HCT116 (cell line): ENCODE results near the gene MACF1. TPM values are rescaled to one million over a fixed set of nuclear protein-coding genes. Genes with fewer than 3 reads are reported as not detected.

Experiments used
- ATAC-seq: fragments of 200-7000 bp; cut with Tn5 transposase; 2 replicates; pipeline ENCODE4 v1.9.1; 2020; ENCODE audit warnings: mild to moderate bottlenecking, moderate library complexity
- BruUV-seq: library from RNA; stranded (reverse); fragments of 400-500 nt; replicated peaks from 2 replicates; lab custom pipeline; 2021; lab: Mats Ljungman, UMichigan
- CTCF ChIA-PET: fragments of 300-600 bp; sonication (Branson Sonifier 250); formaldehyde crosslinking; loops from one replicate; lab custom pipeline; 2021; ENCODE audit warnings: antibody characterized with exemption; lab: Charles Lee
- POLR2A ChIA-PET: fragments of 300-600, 350-600 bp; sonication (Branson Sonifier 250); formaldehyde crosslinking; loops from one replicate; lab custom pipeline; 2021; ENCODE audit warnings: antibody characterized with exemption; lab: Charles Lee
- RAD21 ChIA-PET, 2 experiments: fragments of 300-600 bp; sonication (Branson Sonifier 250); formaldehyde crosslinking; loops; one replicate each; lab custom pipeline; 2023; ENCODE audit warnings: low total read pairs in 2 of 2; ENCODE audit not compliant: uncharacterized antibody in 2 of 2, unreplicated experiment in 2 of 2, low non-redundant PET in 1 of 2; lab: Charles Lee
- DNase-seq: peaks from one replicate; pipeline ENCODE4 v3.0.0-alpha.2; 2010; ENCODE audit warnings: low read depth, low spot score
- H2AFZ ChIP-seq: fragments of 200-600 bp; shearing (Covaris generic), sonication (generic); 2 replicates; pipeline ENCODE4 v1.6.1; 2017; ENCODE audit warnings: low read depth, mixed run types, mixed read lengths, antibody characterized with exemption, low read length; ENCODE audit not compliant: poor library complexity, severe bottlenecking
- H3K27ac ChIP-seq: 2 replicates; pipeline ENCODE4 v1.5.1; 2012; ENCODE audit warnings: low read depth, low read length
- H3K27me3 ChIP-seq: fragments of 200-600 bp; sonication (generic); 2 replicates; pipeline ENCODE4 v1.6.1; 2016; ENCODE audit warnings: mixed run types, low read length, mixed read lengths; ENCODE audit not compliant: insufficient read depth
- H3K36me3 ChIP-seq, 2 experiments: fragments of 200-500 bp in 1 of 2; fragments of 200-600 bp in 1 of 2; sonication (Bioruptor generic) in 1 of 2; sonication (generic) in 1 of 2; 2 replicates each; pipeline versions ENCODE4 v1.5.1 to v1.6.1; 2014 to 2016; ENCODE audit warnings: low read length in 2 of 2, inconsistent platforms in 1 of 2, mixed read lengths in 1 of 2, mixed run types in 1 of 2; ENCODE audit not compliant: insufficient read depth in 2 of 2, control insufficient read depth in 1 of 2
- H3K4me1 ChIP-seq, 2 experiments: fragments of 200-600 bp in 1 of 2; sonication (generic) in 1 of 2; 2 replicates each; pipeline versions ENCODE4 v1.5.1 to v1.6.1; 2012 to 2017; ENCODE audit warnings: low read length in 2 of 2, inconsistent platforms in 1 of 2, mild to moderate bottlenecking in 1 of 2, mixed read lengths in 1 of 2, mixed run types in 1 of 2, moderate library complexity in 1 of 2; ENCODE audit not compliant: insufficient read depth in 2 of 2, control insufficient read depth in 1 of 2
- H3K4me2 ChIP-seq: fragments of 200-600 bp; sonication (generic); 2 replicates; pipeline ENCODE4 v1.6.1; 2017; ENCODE audit warnings: mixed run types, low read length, mixed read lengths
- H3K4me3 ChIP-seq, 2 experiments: fragments of 200-600 bp in 1 of 2; sonication (generic) in 1 of 2; replicated peaks in 1 of 2; 2 replicates each; pipeline ENCODE4 v1.5.1; 2011 to 2016; ENCODE audit warnings: low read length in 2 of 2, control low read depth in 1 of 2, low read depth in 1 of 2, mild to moderate bottlenecking in 1 of 2, mixed read lengths in 1 of 2, mixed run types in 1 of 2
- H3K79me2 ChIP-seq: fragments of 200-600 bp; sonication (generic); 2 replicates; pipeline ENCODE4 v1.6.1; 2017; ENCODE audit warnings: mild to moderate bottlenecking, mixed run types, low read length, moderate library complexity, mixed read lengths; ENCODE audit not compliant: insufficient read depth
- H3K9ac ChIP-seq: fragments of 200-600 bp; sonication (generic); 2 replicates; pipeline ENCODE4 v1.6.1; 2016; ENCODE audit warnings: low read length, mixed read lengths
- H3K9me2 ChIP-seq: fragments of 200-600 bp; sonication (generic), shearing (Covaris generic); 2 replicates; pipeline ENCODE4 v1.6.1; 2017; ENCODE audit warnings: mixed run types, mild to moderate bottlenecking, moderate library complexity; ENCODE audit not compliant: insufficient read depth
- H3K9me3 ChIP-seq, 2 experiments: fragments of 200-500 bp in 1 of 2; fragments of 200-600 bp in 1 of 2; sonication (Bioruptor generic) in 1 of 2; sonication (generic) in 1 of 2; 2 replicates each; pipeline ENCODE4 v1.6.1; 2014 to 2017; ENCODE audit warnings: low read length in 2 of 2, mixed read lengths in 2 of 2, inconsistent platforms in 1 of 2, low read depth in 1 of 2, mild to moderate bottlenecking in 1 of 2, mixed run types in 1 of 2, moderate library complexity in 1 of 2; ENCODE audit not compliant: control insufficient read depth in 1 of 2, insufficient read depth in 1 of 2
- H4K20me1 ChIP-seq: fragments of 200-600 bp; sonication (generic), shearing (Covaris generic); 2 replicates; pipeline ENCODE4 v1.6.1; 2017; ENCODE audit warnings: mixed run types, mild to moderate bottlenecking, moderate library complexity; ENCODE audit not compliant: insufficient read depth
- CEBPB ChIP-seq: IDR thresholded peaks from 2 replicates; pipeline ENCODE4 v1.6.1; 2012; ENCODE audit warnings: low read depth
- EGR1 ChIP-seq: IDR thresholded peaks from 2 replicates; pipeline ENCODE4 v1.6.1; 2012; ENCODE audit warnings: low read depth
- FOSL1 ChIP-seq: IDR thresholded peaks from 2 replicates; pipeline ENCODE4 v1.6.1; 2012; ENCODE audit warnings: low read depth
- JUND ChIP-seq: IDR thresholded peaks from 2 replicates; pipeline ENCODE4 v1.6.1; 2012
- POLR2A ChIP-seq: IDR thresholded peaks from 2 replicates; pipeline ENCODE4 v1.7.0; 2011; ENCODE audit warnings: borderline replicate concordance; ENCODE audit not compliant: insufficient read depth, insufficient read length; ENCODE audit errors: extremely low read depth
- POLR2AphosphoS5 ChIP-seq: IDR thresholded peaks from 2 replicates; pipeline ENCODE4 v1.6.1; 2011; ENCODE audit warnings: mild to moderate bottlenecking, low read depth, low read length, moderate library complexity
- SP1 ChIP-seq: IDR thresholded peaks from 2 replicates; pipeline ENCODE4 v1.6.1; 2012; ENCODE audit warnings: low read depth
- TCF7L2 ChIP-seq: IDR thresholded peaks from 2 replicates; pipeline ENCODE4 v1.7.0; 2011; ENCODE audit warnings: borderline replicate concordance, inconsistent platforms; ENCODE audit not compliant: insufficient read depth, insufficient read length; ENCODE audit errors: extremely low read depth
- YY1 ChIP-seq: IDR thresholded peaks from 2 replicates; pipeline ENCODE4 v1.6.1; 2011; ENCODE audit warnings: low read length, low read depth, moderate library complexity, mild to moderate bottlenecking; ENCODE audit not compliant: insufficient replicate concordance; ENCODE audit errors: extremely low read depth
- ZFX ChIP-seq: fragments of 450-650 bp; IDR thresholded peaks from 2 replicates; pipeline ENCODE4 v1.6.1; 2017
- intact Hi-C: fragments of 100-400 bp; cut with micrococcal nuclease; formaldehyde crosslinking; loops from 2 replicates; pipeline ENCODE4 v1.10.0; 2022
- total RNA-seq: library from RNA; stranded (reverse); gene quantifications from one replicate; pipeline ENCODE4 v1.2.1, GENCODE V29; 2021; ENCODE audit not compliant: unreplicated experiment
- TF ChIP-seq, protein P1 (sequence below), 3 experiments: fragments of 200-600 bp in 1 of 3; sonication (generic) in 1 of 3; IDR thresholded peaks in 2 of 3; conservative IDR thresholded peaks in 1 of 3; 2 replicates each; pipeline ENCODE4 v1.5.1; 2012 to 2017; ENCODE audit warnings: low read depth in 2 of 3, low read length in 2 of 3, antibody characterized with exemption in 1 of 3, borderline replicate concordance in 1 of 3, control low read depth in 1 of 3, mild to moderate bottlenecking in 1 of 3, mixed read lengths in 1 of 3, mixed run types in 1 of 3, moderate library complexity in 1 of 3; ENCODE audit not compliant: insufficient read depth in 1 of 3
- TF ChIP-seq, protein P2 (sequence below): IDR thresholded peaks from 2 replicates; pipeline ENCODE4 v1.6.1; 2012
- TF ChIP-seq, protein P3 (sequence below): IDR thresholded peaks from 2 replicates; pipeline ENCODE4 v1.6.1; 2012
- TF ChIP-seq, protein P4 (sequence below): IDR thresholded peaks from 2 replicates; pipeline ENCODE4 v1.6.1; 2011; ENCODE audit warnings: mild to moderate bottlenecking, low read length, moderate library complexity; ENCODE audit not compliant: insufficient replicate concordance; ENCODE audit errors: extremely low read depth

MACF1 gene
- total RNA-seq, 1 experiment from 2014 or later = 146 TPM

DNA sequence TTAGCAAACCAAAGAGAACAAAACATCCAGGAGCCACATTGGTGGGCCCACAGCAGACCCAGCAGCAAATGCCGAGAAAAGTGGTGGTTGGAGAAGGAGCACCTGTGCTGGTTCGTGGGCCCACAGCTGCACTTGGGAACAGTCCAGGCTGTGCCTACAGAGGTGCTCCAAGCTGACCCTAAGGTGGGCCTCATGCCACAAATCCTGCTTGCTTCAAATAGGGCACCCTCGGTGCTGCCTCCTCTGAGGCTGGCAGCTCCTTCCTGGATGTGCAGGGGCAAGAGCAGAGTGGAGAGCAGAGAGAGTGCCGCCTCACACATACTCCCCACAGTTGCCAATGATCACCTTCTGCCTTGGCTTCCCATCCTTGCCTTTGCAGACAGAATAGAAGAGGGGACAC lies 327.0 kb downstream of the MACF1 start:
- H3K27ac ChIP-seq = no peak overlapping the region
- H3K4me3 ChIP-seq = no peak overlapping the region
- ChIA-PET CTCF (no interaction called here), RAD21 (no interaction called here), POLR2A (no interaction called here)
- no peak overlapping the region for H3K4me2 ChIP-seq
- intact Hi-C loops = no loop called here
- H3K9me2 ChIP-seq = no peaks in the 10 kb centered on the region
- ATAC-seq (no peak), DNase-seq (no peak)
- no peaks in the 10 kb centered on the region for H3K9me3 ChIP-seq
- no peaks in the 10 kb centered on the region for H3K27me3 ChIP-seq
- H2AFZ ChIP-seq = no peak overlapping the region
- peaks cover 2 to 9% of the 10 kb centered on the region in 2 experiments; a peak in 1 of 4 replicates for H3K36me3 ChIP-seq
- H3K79me2 ChIP-seq = no peaks in the 10 kb centered on the region
- H4K20me1 ChIP-seq = no peaks in the 10 kb centered on the region
- H3K4me1 ChIP-seq = no peaks in the 10 kb centered on the region
- TF ChIP-seq TCF7L2 (no peak), ZFX (no peak), YY1 (no peak), CEBPB (no peak)
- no TSS peak for BruUV-seq
- H3K9ac ChIP-seq = no peak overlapping the region

DNA sequence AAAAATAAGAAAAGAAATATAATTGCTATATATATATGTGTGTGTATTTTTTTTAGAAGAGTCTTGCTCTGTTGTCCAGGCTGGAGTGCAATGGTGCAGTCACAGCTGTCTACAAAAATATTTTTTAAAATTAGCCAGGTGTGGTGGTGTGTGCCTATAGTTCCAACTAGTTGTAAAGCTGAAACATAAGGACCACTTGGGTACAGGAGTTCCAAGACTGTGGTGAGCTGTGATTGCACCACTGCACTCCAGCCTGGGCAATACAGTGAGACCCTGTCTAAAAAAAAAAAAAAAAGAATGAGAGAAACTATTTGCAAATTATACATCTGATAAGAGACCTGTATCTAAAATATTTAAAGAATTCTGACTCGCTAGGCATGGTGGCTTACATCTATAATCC lies 328.9 kb downstream of the MACF1 start:
- POLR2A ChIA-PET = no interaction called here

More for the DNA sequence above, 328.9 kb downstream of the MACF1 start:
- no peaks in the 10 kb centered on the region for H3K9me2 ChIP-seq
- no peak for TF ChIP-seq ZFX
- no peak for TF ChIP-seq EGR1
- no peak for TF ChIP-seq SP1
- no peak for TF ChIP-seq TCF7L2
- no peak for TF ChIP-seq FOSL1
- TF ChIP-seq, protein P1, sequence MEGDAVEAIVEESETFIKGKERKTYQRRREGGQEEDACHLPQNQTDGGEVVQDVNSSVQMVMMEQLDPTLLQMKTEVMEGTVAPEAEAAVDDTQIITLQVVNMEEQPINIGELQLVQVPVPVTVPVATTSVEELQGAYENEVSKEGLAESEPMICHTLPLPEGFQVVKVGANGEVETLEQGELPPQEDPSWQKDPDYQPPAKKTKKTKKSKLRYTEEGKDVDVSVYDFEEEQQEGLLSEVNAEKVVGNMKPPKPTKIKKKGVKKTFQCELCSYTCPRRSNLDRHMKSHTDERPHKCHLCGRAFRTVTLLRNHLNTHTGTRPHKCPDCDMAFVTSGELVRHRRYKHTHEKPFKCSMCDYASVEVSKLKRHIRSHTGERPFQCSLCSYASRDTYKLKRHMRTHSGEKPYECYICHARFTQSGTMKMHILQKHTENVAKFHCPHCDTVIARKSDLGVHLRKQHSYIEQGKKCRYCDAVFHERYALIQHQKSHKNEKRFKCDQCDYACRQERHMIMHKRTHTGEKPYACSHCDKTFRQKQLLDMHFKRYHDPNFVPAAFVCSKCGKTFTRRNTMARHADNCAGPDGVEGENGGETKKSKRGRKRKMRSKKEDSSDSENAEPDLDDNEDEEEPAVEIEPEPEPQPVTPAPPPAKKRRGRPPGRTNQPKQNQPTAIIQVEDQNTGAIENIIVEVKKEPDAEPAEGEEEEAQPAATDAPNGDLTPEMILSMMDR (IDR thresholded peaks at IDR 0.05 in 2 of 3, conservative IDR thresholded peaks at IDR 0.05 in 1 of 3; ENCODE audit: borderline replicate concordance in 1 of 3, insufficient read depth in 1 of 3, low read depth in 2 of 3, low read length in 2 of 3) = no peak
- TF ChIP-seq YY1 = no peak
- no peak for TF ChIP-seq POLR2AphosphoS5
- no peak for TF ChIP-seq POLR2A
- TF ChIP-seq, protein P2, sequence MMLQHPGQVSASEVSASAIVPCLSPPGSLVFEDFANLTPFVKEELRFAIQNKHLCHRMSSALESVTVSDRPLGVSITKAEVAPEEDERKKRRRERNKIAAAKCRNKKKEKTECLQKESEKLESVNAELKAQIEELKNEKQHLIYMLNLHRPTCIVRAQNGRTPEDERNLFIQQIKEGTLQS = no peak
- TF ChIP-seq JUND = no peak
- TF ChIP-seq, protein P3, sequence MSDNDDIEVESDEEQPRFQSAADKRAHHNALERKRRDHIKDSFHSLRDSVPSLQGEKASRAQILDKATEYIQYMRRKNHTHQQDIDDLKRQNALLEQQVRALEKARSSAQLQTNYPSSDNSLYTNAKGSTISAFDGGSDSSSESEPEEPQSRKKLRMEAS = no peak
- TF ChIP-seq, protein P4, sequence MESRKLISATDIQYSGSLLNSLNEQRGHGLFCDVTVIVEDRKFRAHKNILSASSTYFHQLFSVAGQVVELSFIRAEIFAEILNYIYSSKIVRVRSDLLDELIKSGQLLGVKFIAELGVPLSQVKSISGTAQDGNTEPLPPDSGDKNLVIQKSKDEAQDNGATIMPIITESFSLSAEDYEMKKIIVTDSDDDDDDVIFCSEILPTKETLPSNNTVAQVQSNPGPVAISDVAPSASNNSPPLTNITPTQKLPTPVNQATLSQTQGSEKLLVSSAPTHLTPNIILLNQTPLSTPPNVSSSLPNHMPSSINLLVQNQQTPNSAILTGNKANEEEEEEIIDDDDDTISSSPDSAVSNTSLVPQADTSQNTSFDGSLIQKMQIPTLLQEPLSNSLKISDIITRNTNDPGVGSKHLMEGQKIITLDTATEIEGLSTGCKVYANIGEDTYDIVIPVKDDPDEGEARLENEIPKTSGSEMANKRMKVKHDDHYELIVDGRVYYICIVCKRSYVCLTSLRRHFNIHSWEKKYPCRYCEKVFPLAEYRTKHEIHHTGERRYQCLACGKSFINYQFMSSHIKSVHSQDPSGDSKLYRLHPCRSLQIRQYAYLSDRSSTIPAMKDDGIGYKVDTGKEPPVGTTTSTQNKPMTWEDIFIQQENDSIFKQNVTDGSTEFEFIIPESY = no peak
- no peak for TF ChIP-seq CEBPB
- TF ChIP-seq, all 23 proteins: peak for 0
- H3K36me3 ChIP-seq = peaks cover 2 to 9% of the 10 kb centered on the region in 2 experiments; a peak in 1 of 4 replicates
- no peak overlapping the region for H3K27ac ChIP-seq
- no peaks in the 10 kb centered on the region for H3K79me2 ChIP-seq
- DNase-seq = no peak
- intact Hi-C loops = no loop called here
- BruUV-seq = no TSS peak
- no peak overlapping the region for H3K4me2 ChIP-seq
- H3K27me3 ChIP-seq = no peaks in the 10 kb centered on the region
- no peaks in the 10 kb centered on the region for H3K9me3 ChIP-seq
- RAD21 ChIA-PET = no interaction called here
- no peak overlapping the region for H3K9ac ChIP-seq
- H2AFZ ChIP-seq = no peak overlapping the region
- CTCF ChIA-PET = no interaction called here
- no peaks in the 10 kb centered on the region for H4K20me1 ChIP-seq
- no peak overlapping the region for H3K4me3 ChIP-seq
- no peak for ATAC-seq
- H3K4me1 ChIP-seq = no peaks in the 10 kb centered on the region
